ENCODE results near the gene NLRP9. TPM values are rescaled to one million over a fixed set of nuclear protein-coding genes. Genes with fewer than 3 reads are reported as not detected.

The NLRP9 gene
- polyA plus RNA-seq, 1 donor from 2014 or later, result not detected

GRCh38 chr19:55666343-55667005, 71.7 kb downstream of the NLRP9 start:
- Histone ChIP-seq H4K20me1 (ENCODE audit: insufficient read depth) (peaks cover 8% of the 10 kb centered on the region), H3K4me3 (ENCODE audit: low read length) (no peak overlapping the region), H3K27me3 (ENCODE audit: insufficient read depth, low read depth, low read length) (no peaks in the 10 kb centered on the region), H3F3A (ENCODE audit: insufficient read depth, low read length, poor library complexity, severe bottlenecking) (no peaks in the 10 kb centered on the region), H3K9me2 (ENCODE audit: insufficient read depth, low read length) (no peaks in the 10 kb centered on the region), H3K27ac (ENCODE audit: low read length) (no peak overlapping the region), H2AFZ (ENCODE audit: low read depth, low read length) (no peak overlapping the region), H3K9me3 (ENCODE audit: low read length) (no peaks in the 10 kb centered on the region), H3K79me2 (replicated peaks; ENCODE audit: insufficient read depth, low read length) (peaks cover 8% of the 10 kb centered on the region), H3K4me2 (ENCODE audit: low read length) (no peak overlapping the region), H3K36me3 (ENCODE audit: insufficient read depth, low read length) (no peaks in the 10 kb centered on the region), H3K9ac (ENCODE audit: low read length) (no peak overlapping the region)
- TF ChIP-seq EP300 (conservative IDR thresholded peaks at IDR 0.05; ENCODE audit: poor library complexity, severe bottlenecking) (no peak), EZH2 (IDR thresholded peaks at IDR 0.05; ENCODE audit: borderline replicate concordance, insufficient read depth, low read length, poor library complexity, severe bottlenecking) (no peak), SMC3 (conservative IDR thresholded peaks at IDR 0.05; ENCODE audit: poor library complexity) (no peak), RAD21 (conservative IDR thresholded peaks at IDR 0.05) (no peak), CTCF (IDR thresholded peaks at IDR 0.05; ENCODE audit: poor library complexity, severe bottlenecking) (no peak), POLR2AphosphoS5 (IDR thresholded peaks at IDR 0.05) (no peak), MXI1 (conservative IDR thresholded peaks at IDR 0.05; ENCODE audit: poor library complexity, severe bottlenecking) (no peak), TAF1 (IDR thresholded peaks at IDR 0.05; ENCODE audit: low read depth) (no peak), REST (IDR thresholded peaks at IDR 0.05; ENCODE audit: borderline replicate concordance) (no peak)

- TF ChIP-seq EP300 (conservative IDR thresholded peaks at IDR 0.05; ENCODE audit: poor library complexity, severe bottlenecking), result no peak
- no peak for TF ChIP-seq POLR2AphosphoS5 (IDR thresholded peaks at IDR 0.05)
- Histone ChIP-seq H3K27me3 (ENCODE audit: insufficient read depth, low read depth, low read length) (no peaks in the 10 kb centered on the region), H3F3A (ENCODE audit: insufficient read depth, low read length, poor library complexity, severe bottlenecking) (no peaks in the 10 kb centered on the region), H3K79me2 (replicated peaks; ENCODE audit: insufficient read depth, low read length) (peaks cover 15% of the 10 kb centered on the region), H3K9me3 (ENCODE audit: low read length) (no peaks in the 10 kb centered on the region), H2AFZ (ENCODE audit: low read depth, low read length) (no peak overlapping the region), H3K9me2 (ENCODE audit: insufficient read depth, low read length) (no peaks in the 10 kb centered on the region), H3K36me3 (ENCODE audit: insufficient read depth, low read length) (no peaks in the 10 kb centered on the region), H4K20me1 (ENCODE audit: insufficient read depth) (peaks cover 18% of the 10 kb centered on the region), H3K4me2 (ENCODE audit: low read length) (no peak overlapping the region), H3K9ac (ENCODE audit: low read length) (no peak overlapping the region), H3K4me3 (ENCODE audit: low read length) (no peak overlapping the region), H3K27ac (ENCODE audit: low read length) (no peak overlapping the region)
Measured at GRCh38 chr19:55663846-55664536, 74.2 kb downstream of the NLRP9 start.
